Epithelial cell of esophagus (primary cell): ENCODE measurements around the gene DNAH8.
"Not testable (repeated sequence)": the region's sequence is repeated elsewhere in the genome, so short reads cannot be mapped to it uniquely, and the experiment has no call there.

ENCODE experiments used
- DNase-seq: peaks from one replicate; pipeline ENCODE4 v3.0.0; 2010; ENCODE audit warnings: low read depth
- H3K4me3 ChIP-seq: 2 replicates; pipeline ENCODE4 v1.5.1; 2011; ENCODE audit warnings: mild to moderate bottlenecking, low read length, control low read depth
- TF ChIP-seq, protein P1 (sequence below): IDR thresholded peaks from 2 replicates; pipeline ENCODE4 v1.5.1; 2011; ENCODE audit warnings: low read depth, mild to moderate bottlenecking, low read length, control low read depth, inconsistent platforms; ENCODE audit not compliant: insufficient read depth; ENCODE audit errors: missing control alignments

DNAH8 gene

DNA sequence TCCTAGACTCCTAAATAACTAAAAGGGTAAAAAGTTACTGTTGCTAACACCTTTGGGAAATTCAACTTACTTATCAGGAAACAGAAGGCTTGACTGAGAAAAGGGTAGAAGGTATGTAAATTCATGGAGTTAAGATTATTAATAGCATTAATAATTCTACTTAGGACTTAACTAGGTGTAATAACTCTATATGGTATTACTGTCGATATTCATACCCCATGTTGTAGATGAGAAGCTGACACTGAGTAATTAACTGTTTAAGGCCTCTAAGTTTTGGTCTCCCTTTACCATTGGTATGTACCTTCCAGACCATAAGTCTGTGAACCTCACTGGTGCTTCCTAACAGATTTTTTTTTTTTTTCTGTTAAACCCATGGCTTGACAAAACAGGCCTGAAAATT lies 27.6 kb upstream of the DNAH8 start:
- DNase-seq: no peak
- H3K4me3 ChIP-seq: no peak overlapping the region
- TF ChIP-seq, protein P1, sequence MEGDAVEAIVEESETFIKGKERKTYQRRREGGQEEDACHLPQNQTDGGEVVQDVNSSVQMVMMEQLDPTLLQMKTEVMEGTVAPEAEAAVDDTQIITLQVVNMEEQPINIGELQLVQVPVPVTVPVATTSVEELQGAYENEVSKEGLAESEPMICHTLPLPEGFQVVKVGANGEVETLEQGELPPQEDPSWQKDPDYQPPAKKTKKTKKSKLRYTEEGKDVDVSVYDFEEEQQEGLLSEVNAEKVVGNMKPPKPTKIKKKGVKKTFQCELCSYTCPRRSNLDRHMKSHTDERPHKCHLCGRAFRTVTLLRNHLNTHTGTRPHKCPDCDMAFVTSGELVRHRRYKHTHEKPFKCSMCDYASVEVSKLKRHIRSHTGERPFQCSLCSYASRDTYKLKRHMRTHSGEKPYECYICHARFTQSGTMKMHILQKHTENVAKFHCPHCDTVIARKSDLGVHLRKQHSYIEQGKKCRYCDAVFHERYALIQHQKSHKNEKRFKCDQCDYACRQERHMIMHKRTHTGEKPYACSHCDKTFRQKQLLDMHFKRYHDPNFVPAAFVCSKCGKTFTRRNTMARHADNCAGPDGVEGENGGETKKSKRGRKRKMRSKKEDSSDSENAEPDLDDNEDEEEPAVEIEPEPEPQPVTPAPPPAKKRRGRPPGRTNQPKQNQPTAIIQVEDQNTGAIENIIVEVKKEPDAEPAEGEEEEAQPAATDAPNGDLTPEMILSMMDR: no peak

DNA sequence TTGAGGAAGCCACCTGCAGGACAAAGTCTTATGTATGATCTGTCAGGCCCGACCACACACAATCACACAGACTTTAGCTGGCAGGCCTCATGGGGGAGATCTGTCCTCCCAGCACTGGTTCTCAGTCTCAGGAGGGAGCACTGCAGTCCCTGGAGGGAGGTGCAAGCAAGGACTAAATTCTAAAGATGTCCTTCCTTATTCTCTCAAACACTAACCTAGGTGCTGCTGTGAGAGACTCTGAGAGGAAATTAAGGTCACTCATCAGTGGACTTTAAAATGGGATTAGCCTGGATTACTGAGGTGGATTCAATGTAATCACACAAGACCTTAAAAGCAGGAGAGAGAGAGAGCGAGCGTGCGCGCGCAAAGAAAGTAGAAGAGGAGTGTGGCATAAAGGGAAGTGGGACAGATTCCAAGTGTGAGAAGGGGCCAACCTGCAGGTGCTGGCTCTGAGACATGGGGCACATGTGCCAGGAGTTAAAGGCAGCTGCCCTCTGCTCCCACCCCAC lies 26.5 kb upstream of the DNAH8 start:
- TF ChIP-seq, protein P1: no peak
- no peak overlapping the region for H3K4me3 ChIP-seq
- no peak for DNase-seq

DNA sequence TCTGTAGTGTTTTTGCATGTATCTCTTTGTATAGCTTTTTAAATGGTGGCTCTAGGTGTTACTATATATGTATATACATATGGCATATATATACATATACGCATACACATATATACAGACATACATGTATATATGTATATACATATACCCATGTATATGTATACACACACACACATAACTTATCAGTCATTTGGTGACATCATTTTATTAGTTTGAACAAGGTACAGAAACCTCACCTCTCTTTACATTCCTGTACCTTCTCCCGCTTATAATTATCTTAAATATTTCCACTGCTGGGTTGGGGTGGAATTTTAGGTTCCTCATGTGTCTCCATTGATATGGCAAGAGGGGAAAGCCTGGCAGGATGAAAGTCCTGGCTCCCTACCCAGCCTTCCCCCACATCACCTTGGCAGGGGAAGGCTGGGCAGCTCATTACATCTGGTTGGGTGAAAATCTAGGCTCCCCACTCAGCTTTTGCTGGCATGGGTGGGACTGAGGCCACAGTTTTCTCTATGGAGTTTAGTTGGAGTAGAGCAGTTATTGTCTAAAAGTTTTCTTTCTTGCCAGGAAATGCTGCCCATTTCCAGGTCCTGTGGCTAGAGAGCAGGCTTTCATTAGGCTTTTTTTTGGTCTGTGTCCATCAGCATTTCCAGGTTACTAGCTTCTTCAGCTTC lies 19.7 kb upstream of the DNAH8 start:
- no peak for DNase-seq
- no peak overlapping the region for H3K4me3 ChIP-seq
- TF ChIP-seq, protein P1: no peak

DNA sequence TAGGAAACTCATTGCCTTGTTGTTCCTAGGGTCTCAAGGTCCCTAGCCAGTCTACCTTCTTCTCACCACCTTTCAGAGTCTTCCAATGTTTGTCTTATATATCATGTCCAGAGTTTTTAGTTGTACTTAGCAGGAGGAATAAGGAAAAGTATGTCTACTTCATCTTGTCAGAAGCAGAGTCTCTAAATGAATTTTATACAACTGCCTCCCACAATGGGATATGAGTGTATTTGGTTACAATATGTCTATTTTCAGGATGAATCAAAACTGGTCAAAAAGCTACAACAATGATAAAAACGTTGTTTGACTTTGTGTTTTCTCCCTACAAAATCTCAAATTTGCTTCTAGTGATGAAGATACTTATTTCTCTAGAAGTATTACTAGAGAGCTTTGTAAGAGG lies 19.2 kb upstream of the DNAH8 start:
- TF ChIP-seq, protein P1: no peak
- no peak overlapping the region for H3K4me3 ChIP-seq
- no peak for DNase-seq

DNA sequence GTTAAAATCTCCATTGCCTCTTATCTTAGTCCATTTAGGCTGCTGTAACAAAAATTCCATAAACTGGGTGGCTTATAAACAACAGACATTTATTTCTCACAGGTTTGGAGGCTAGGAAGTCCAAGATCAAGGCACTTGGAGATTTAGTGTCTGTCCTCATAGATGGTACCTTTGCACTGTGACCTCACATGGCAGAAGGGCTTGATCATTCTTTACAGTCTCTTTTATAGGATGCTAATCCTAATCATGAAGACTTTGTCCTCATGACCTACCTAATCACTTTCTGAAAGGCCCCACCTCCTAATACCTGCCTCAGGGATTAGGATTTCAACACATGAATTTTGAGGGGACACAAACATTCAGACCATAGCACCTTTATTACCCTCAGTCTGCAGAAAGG lies 18.8 kb upstream of the DNAH8 start:
- TF ChIP-seq, protein P1: no peak
- no peak overlapping the region for H3K4me3 ChIP-seq
- no peak for DNase-seq

DNA sequence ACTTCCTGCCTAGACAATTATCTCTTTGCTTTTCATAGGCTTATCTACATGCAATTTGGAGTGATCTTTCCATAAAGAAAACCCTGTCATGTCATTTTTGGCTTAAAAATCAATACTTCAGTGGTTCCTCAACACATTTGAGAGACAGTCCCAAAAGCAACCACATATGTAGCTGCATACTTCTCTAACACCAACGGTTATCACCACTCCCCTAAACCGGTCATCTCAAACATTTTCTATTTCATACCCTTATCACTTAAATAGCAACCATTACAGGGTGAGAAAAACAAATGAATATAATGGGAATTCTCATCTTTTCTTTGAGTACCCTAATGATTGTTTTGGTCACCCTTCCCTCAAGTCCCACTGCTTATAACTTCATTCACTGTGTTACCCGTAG lies 17.3 kb upstream of the DNAH8 start:
- DNase-seq: no peak
- TF ChIP-seq, protein P1: no peak
- H3K4me3 ChIP-seq: no peak overlapping the region

DNA sequence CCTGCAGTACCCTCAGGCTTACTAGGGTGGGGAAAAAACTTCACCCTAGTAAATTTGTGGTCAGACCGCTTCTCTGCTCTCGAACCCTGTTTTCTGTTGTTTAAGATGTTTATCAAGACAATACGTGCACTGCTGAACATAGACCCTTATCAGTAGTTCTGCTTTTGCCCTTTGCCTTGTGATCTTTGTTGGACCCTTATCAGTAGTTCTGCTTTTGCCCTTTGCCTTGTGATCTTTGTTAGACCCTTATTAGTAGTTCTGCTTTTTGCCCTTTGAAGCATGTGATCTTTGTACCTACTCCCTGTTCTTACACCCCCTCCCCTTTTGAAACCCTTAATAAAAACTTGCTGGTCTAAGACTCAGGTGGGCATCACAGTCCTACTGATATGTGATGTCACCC lies 15.4 kb upstream of the DNAH8 start:
- H3K4me3 ChIP-seq, DNase-seq: not testable (repeated sequence)
